ENCODE results near the gene SLC4A1AP. TPM values are rescaled to one million over a fixed set of nuclear protein-coding genes. Genes with fewer than 3 reads are reported as not detected.

SLC4A1AP gene
- total RNA-seq, 4 donors from 2014 or later: 15.4 to 27.0 (median 24.1) TPM

GRCh38 chr2:27736031-27736889 is 72.6 kb downstream of the SLC4A1AP start:
- no peaks in the 10 kb centered on the region for H3K27me3 ChIP-seq
- H3K36me3 ChIP-seq: no peaks in the 10 kb centered on the region
- H3K9me3 ChIP-seq: no peaks in the 10 kb centered on the region
- peak overlapping the region; percentile 85 to 88 (median 87) for H3K27ac ChIP-seq
- intact Hi-C loops (cut with DNase I): no loop called here
- TF ChIP-seq POLR2A (IDR thresholded peaks at IDR 0.05) (no peak), CTCF (IDR thresholded peaks at IDR 0.05) (no peak)
- 72 to 74% methylated on average over 6 to 9 of the region's 10 CpGs for WGBS, 2 donors
- H3K4me1 ChIP-seq: peaks cover 6 to 44% (median 17%) of the 10 kb centered on the region in 3 donors
- no peak for DNase-seq
- peak overlapping the region; percentile 40 to 68 (median 54) for H3K4me3 ChIP-seq

- WGBS, 2 donors: 89 to 96% methylated on average over 3 to 6 of the region's 6 CpGs
Observed at GRCh38 chr2:27736890-27737204, 73.2 kb downstream of the SLC4A1AP start.

GRCh38 chr2:27737676-27738348 is 74.1 kb downstream of the SLC4A1AP start:
- 54 to 64% methylated on average over 6 to 7 of the region's 7 CpGs for WGBS, 2 donors
- no peaks in the 10 kb centered on the region for H3K27me3 ChIP-seq
- no peaks in the 10 kb centered on the region for H3K36me3 ChIP-seq
- TF ChIP-seq POLR2A (IDR thresholded peaks at IDR 0.05): no peak
- peak in 1 of 6 experiments; percentile 15 for TF ChIP-seq CTCF (IDR thresholded peaks at IDR 0.05)
- no peaks in the 10 kb centered on the region for H3K9me3 ChIP-seq
- H3K4me3 ChIP-seq: no peak overlapping the region
- peak overlapping the region; percentile 13 to 88 (median 60) for H3K27ac ChIP-seq
- H3K4me1 ChIP-seq: peaks cover 6 to 39% (median 16%) of the 10 kb centered on the region in 3 donors
- intact Hi-C loops (cut with DNase I): no loop called here
- DNase-seq: no peak

More at GRCh38 chr2:27736890-27737204, 73.2 kb downstream of the SLC4A1AP start:
- intact Hi-C loops (cut with DNase I): no loop called here
- H3K4me3 ChIP-seq: no peak overlapping the region
- no peak for DNase-seq
- no peaks in the 10 kb centered on the region for H3K27me3 ChIP-seq
- peak overlapping the region in 3 of 4 donors; percentile 28 to 88 (median 87) for H3K27ac ChIP-seq
- no peaks in the 10 kb centered on the region for H3K9me3 ChIP-seq
- no peaks in the 10 kb centered on the region for H3K36me3 ChIP-seq
- TF ChIP-seq POLR2A (IDR thresholded peaks at IDR 0.05) (no peak), CTCF (IDR thresholded peaks at IDR 0.05) (no peak)
- H3K4me1 ChIP-seq: peaks cover 6 to 39% (median 16%) of the 10 kb centered on the region in 3 donors

GRCh38 chr2:27738349-27739057 is 74.8 kb downstream of the SLC4A1AP start:
- no peak for DNase-seq
- Histone ChIP-seq H3K27ac (peak overlapping the region; percentile 13 to 88 (median 60)), H3K4me3 (no peak overlapping the region), H3K4me1 (peaks cover 6 to 39% (median 16%) of the 10 kb centered on the region in 3 donors), H3K9me3 (no peaks in the 10 kb centered on the region), H3K36me3 (no peaks in the 10 kb centered on the region), H3K27me3 (no peaks in the 10 kb centered on the region)
- 84 to 93% methylated on average over 12 of the region's 13 CpGs for WGBS, 2 donors
- intact Hi-C loops (cut with DNase I): no loop called here
- TF ChIP-seq CTCF (IDR thresholded peaks at IDR 0.05) (no peak), POLR2A (IDR thresholded peaks at IDR 0.05) (no peak)

All from esophagus squamous epithelium (tissue), 5 donors.